Activated naive CD4-positive, alpha-beta T cell treated with anti-CD3 and anti-CD28 coated beads, Interleukin-2, amount 50 U/mL, for 72 hours (primary cell): ENCODE data around the gene VAV3. TPM values are rescaled to one million over a fixed set of nuclear protein-coding genes. Genes with fewer than 3 reads are reported as not detected.

Experiments
- ATAC-seq, 2 donors: fragments of 150-1000 bp; cut with Tn5 transposase; 2 replicates each; pipeline ENCODE4 v1.10.0; 2021; ENCODE audit warnings: mild to moderate bottlenecking in 2 of 2, moderate library complexity in 2 of 2
- DNase-seq, 2 donors: peaks; one replicate each; pipeline ENCODE4 v3.0.0; 2021 to 2022; ENCODE audit warnings: low spot score in 2 of 2
- H3K27ac Mint-ChIP-seq, 2 donors: one replicate each; pipeline ENCODE4 v1.8.0; 2022; ENCODE audit warnings: mild to moderate bottlenecking in 2 of 2, mixed read lengths in 2 of 2
- H3K36me3 Mint-ChIP-seq, 2 donors: one replicate each; pipeline ENCODE4 v1.8.0; 2022; ENCODE audit warnings: mixed read lengths in 2 of 2
- H3K9me3 Mint-ChIP-seq, 2 donors: one replicate each; pipeline ENCODE4 v1.8.0; 2022; ENCODE audit warnings: mixed read lengths in 2 of 2
- total RNA-seq, 2 donors: library from RNA; stranded (reverse); gene quantifications; one replicate each; pipeline ENCODE4 v1.2.3, GENCODE V29; 2022

The VAV3 gene
- total RNA-seq, 2 donors from 2014 or later: 1.8 to 4.7 TPM

- DNase-seq: no peak
- ATAC-seq: no peak
- H3K9me3 Mint-ChIP-seq: no peaks in the 10 kb centered on the region
- no peaks in the 10 kb centered on the region for H3K36me3 Mint-ChIP-seq
- no peak overlapping the region for H3K27ac Mint-ChIP-seq
Measured at GRCh38 chr1:107683683-107684082, 281.3 kb downstream of the VAV3 start.

DNA sequence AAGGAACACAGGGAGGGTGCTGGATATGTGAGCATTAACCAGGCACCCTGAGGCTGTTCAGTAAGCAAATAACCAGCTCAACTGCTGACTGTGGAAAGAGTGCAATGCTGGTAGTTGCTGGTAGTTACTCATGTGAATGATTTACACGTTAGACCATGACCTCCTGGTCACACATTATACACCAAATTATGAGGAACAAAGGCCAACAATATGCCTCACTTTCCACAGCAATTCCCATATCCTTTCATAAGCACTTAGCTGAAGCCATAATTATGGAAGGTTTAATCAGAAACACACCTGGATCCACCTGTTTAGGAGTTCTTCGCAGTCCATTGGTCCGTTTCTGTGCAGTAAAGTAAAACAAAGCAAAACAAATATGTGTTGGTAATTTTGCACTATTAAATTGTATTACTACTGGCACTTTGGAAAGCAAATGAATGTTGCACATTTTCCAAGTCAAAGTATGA, 281.8 kb downstream of the VAV3 start:
- Mint-ChIP-seq H3K36me3 (no peaks in the 10 kb centered on the region), H3K27ac (no peak overlapping the region)
- no peak for DNase-seq

GRCh38 chr1:107682467-107682866, 282.5 kb downstream of the VAV3 start:
- H3K36me3 Mint-ChIP-seq: no peaks in the 10 kb centered on the region
- ATAC-seq: no peak

More for the DNA sequence above, 281.8 kb downstream of the VAV3 start:
- ATAC-seq: no peak
- H3K9me3 Mint-ChIP-seq: no peaks in the 10 kb centered on the region

DNA sequence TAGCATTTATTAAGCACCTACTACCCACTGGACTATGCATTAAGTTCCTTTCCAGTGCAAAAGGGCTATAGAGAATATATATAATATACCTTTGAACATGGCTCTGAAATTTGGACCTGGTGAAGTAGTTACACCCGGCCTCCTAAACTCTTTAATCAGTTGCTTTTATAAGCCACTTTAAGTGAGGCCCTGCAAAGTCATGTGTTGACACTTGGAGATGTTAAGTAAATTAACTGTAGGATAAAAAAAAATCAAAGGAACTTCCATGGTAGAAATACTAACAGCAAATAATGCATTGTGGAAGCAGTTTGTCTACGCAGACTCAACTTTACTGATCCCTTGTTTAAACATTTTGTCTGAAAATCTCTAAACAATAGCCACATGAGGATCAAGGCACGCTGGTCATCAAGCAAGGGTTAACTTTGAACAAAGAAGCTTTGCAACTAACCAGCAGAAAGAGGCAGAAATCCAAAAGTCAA, 283.9 kb downstream of the VAV3 start:
- no peak for ATAC-seq
- peaks cover 0 to under 1% of the 10 kb centered on the region in 2 donors for H3K36me3 Mint-ChIP-seq
- DNase-seq: no peak
- H3K9me3 Mint-ChIP-seq: no peaks in the 10 kb centered on the region
- no peak overlapping the region for H3K27ac Mint-ChIP-seq

More at GRCh38 chr1:107682467-107682866, 282.5 kb downstream of the VAV3 start:
- Mint-ChIP-seq H3K9me3 (no peaks in the 10 kb centered on the region), H3K27ac (no peak overlapping the region)
- no peak for DNase-seq

GRCh38 chr1:107680579-107680985, 284.4 kb downstream of the VAV3 start:
- DNase-seq (no peak), ATAC-seq (no peak)
- Mint-ChIP-seq H3K9me3 (peaks cover 1 to 2% of the 10 kb centered on the region in 2 donors), H3K27ac (no peak overlapping the region), H3K36me3 (peaks cover 0 to 5% of the 10 kb centered on the region in 2 donors)

GRCh38 chr1:107679411-107679953, 285.5 kb downstream of the VAV3 start:
- Mint-ChIP-seq H3K27ac (no peak overlapping the region), H3K36me3 (peaks cover 0 to 9% of the 10 kb centered on the region in 2 donors), H3K9me3 (peaks cover 4 to 5% of the 10 kb centered on the region in 2 donors)
- ATAC-seq: no peak
- no peak for DNase-seq

DNA sequence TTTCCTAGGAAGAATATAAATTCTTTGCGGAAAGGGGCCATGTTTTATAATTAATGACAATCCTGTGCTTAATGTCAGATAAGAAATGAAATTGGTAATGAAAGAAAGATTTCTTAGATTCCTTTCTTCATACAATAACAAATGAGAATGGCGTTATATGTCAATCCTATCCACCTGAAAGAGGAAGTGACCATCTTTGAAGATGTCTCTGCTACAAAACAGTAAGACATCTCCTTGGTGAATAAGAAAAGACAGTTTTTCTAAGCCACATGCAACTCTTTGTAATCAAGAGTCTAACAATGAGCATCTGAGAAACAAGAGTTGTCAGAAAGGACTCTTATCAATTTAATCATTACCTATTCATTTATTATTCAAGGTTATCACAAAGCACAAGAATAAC, 286.0 kb downstream of the VAV3 start:
- no peak for DNase-seq
- no peak for ATAC-seq
- peaks cover 0 to 9% of the 10 kb centered on the region in 2 donors for H3K36me3 Mint-ChIP-seq
- peaks cover 4 to 5% of the 10 kb centered on the region in 2 donors for H3K9me3 Mint-ChIP-seq
- no peak overlapping the region for H3K27ac Mint-ChIP-seq

- Mint-ChIP-seq H3K27ac (no peak overlapping the region), H3K36me3 (peaks cover 0 to 9% of the 10 kb centered on the region in 2 donors), H3K9me3 (peaks cover 4 to 5% of the 10 kb centered on the region in 2 donors)
- ATAC-seq (no peak), DNase-seq (no peak)
Measured at GRCh38 chr1:107677697-107678096, 287.3 kb downstream of the VAV3 start.

DNA sequence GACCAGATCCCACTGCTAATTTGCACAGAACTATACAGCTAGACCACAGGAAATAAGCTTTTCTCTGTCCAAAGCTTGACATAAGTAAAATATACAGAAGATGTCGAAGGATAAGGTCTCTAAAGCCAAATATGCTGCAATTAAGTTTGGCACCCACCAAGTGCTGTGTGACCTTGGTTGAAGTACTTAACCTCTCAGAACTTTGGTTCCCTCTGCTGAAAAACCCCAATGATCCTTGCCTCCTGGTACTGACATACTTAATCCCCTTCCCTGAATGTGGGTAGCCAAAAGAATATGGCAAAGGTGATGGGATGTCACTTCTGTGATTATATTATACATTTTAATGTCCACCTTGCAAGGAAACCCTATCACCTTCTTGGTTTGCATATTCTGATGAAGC, 290.5 kb downstream of the VAV3 start:
- Mint-ChIP-seq H3K27ac (no peak overlapping the region), H3K36me3 (peaks cover 0 to 9% of the 10 kb centered on the region in 2 donors), H3K9me3 (peaks cover 4 to 5% of the 10 kb centered on the region in 2 donors)
- no peak for ATAC-seq
- DNase-seq: no peak

DNA sequence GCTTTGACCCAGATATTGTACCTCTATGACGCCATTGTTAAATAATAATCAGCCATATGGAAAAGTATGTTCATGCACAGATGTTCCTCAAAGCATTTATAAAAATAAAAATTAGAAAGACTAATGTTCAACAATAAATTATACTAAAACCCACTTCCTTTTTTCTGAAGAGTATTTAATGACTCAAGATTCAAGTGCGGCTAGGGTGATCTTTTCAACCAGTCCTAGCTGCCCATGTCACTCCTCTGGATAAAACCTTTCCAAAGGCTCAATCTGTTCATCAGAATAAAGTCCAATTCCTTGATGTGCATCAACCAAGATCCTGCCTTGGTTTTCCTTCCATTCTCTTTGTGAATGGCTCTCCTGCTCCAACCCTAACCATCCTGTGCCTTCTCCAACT, 292.0 kb downstream of the VAV3 start:
- no peak for DNase-seq
- Mint-ChIP-seq H3K36me3 (peaks cover 0 to 9% of the 10 kb centered on the region in 2 donors), H3K9me3 (peaks cover 4 to 5% of the 10 kb centered on the region in 2 donors), H3K27ac (no peak overlapping the region)
- ATAC-seq: no peak

GRCh38 chr1:107670397-107671040, 294.5 kb downstream of the VAV3 start:
- Mint-ChIP-seq H3K9me3 (peaks cover 2% of the 10 kb centered on the region in 2 donors), H3K27ac (no peak overlapping the region), H3K36me3 (peaks cover 0 to 3% of the 10 kb centered on the region in 2 donors)
- no peak for DNase-seq
- no peak for ATAC-seq

- Mint-ChIP-seq H3K36me3 (no peaks in the 10 kb centered on the region), H3K27ac (no peak overlapping the region), H3K9me3 (no peaks in the 10 kb centered on the region)
- no peak for DNase-seq
- ATAC-seq: no peak
Measured at GRCh38 chr1:107669996-107670395, 295.0 kb downstream of the VAV3 start.

DNA sequence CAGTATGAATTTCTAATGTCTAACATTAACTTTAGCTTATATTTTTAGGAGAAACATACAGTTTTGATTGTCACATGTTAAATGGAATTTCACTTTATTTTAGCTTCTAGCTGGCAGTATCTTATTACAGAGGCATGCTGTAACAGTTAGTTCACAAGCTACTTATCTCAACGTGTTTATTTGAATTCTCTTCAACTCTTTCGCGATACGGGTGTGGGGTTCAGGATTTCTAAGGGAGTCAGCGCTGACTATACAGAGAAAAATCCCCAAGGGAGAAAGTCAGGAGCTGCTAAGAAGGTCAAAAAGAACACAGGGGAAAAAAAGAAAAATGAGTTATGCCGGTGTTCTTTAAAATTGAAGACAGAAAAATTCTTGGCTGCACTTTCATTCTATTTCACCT, 296.2 kb downstream of the VAV3 start:
- ATAC-seq: no peak

GRCh38 chr1:107666493-107666892, 298.5 kb downstream of the VAV3 start:
- no peaks in the 10 kb centered on the region for H3K9me3 Mint-ChIP-seq
- no peak overlapping the region for H3K27ac Mint-ChIP-seq
- no peaks in the 10 kb centered on the region for H3K36me3 Mint-ChIP-seq
- ATAC-seq (no peak), DNase-seq (no peak)

More for the DNA sequence above, 296.2 kb downstream of the VAV3 start:
- no peak for DNase-seq
- Mint-ChIP-seq H3K36me3 (no peaks in the 10 kb centered on the region), H3K27ac (no peak overlapping the region), H3K9me3 (no peaks in the 10 kb centered on the region)

- Mint-ChIP-seq H3K9me3 (no peaks in the 10 kb centered on the region), H3K27ac (no peak overlapping the region), H3K36me3 (no peaks in the 10 kb centered on the region)
- no peak for ATAC-seq
- DNase-seq: no peak
Measured at GRCh38 chr1:107664982-107665925, 299.7 kb downstream of the VAV3 start.

GRCh38 chr1:107662971-107663370, 302.0 kb downstream of the VAV3 start:
- ATAC-seq: no peak

GRCh38 chr1:107661158-107661557, 303.8 kb downstream of the VAV3 start:
- Mint-ChIP-seq H3K36me3 (no peaks in the 10 kb centered on the region), H3K9me3 (no peaks in the 10 kb centered on the region), H3K27ac (no peak overlapping the region)
- no peak for DNase-seq
- no peak for ATAC-seq

More at GRCh38 chr1:107662971-107663370, 302.0 kb downstream of the VAV3 start:
- no peak overlapping the region for H3K27ac Mint-ChIP-seq
- H3K9me3 Mint-ChIP-seq: no peaks in the 10 kb centered on the region
- no peaks in the 10 kb centered on the region for H3K36me3 Mint-ChIP-seq
- no peak for DNase-seq
